Neuron (in vitro differentiated cells): ENCODE data around the gene PRPSAP2.

Source experiments
- H2AFZ ChIP-seq: one replicate; pipeline ENCODE4 v1.6.1; 2013; ENCODE audit warnings: low read depth, mild to moderate bottlenecking, inconsistent platforms, low read length, moderate library complexity
- H3K27me3 ChIP-seq: one replicate; pipeline ENCODE4 v1.6.1; 2013; ENCODE audit warnings: low read length; ENCODE audit not compliant: insufficient read depth
- H3K36me3 ChIP-seq: one replicate; pipeline ENCODE4 v1.6.1; 2013; ENCODE audit warnings: low read length; ENCODE audit not compliant: insufficient read depth
- H3K4me1 ChIP-seq: one replicate; pipeline ENCODE4 v1.6.1; 2013; ENCODE audit warnings: low read length; ENCODE audit not compliant: insufficient read depth
- H3K4me3 ChIP-seq: 2 replicates; pipeline ENCODE4 v1.5.1; 2013; ENCODE audit warnings: mild to moderate bottlenecking, low read length, moderate library complexity
- H3K9me3 ChIP-seq: one replicate; pipeline ENCODE4 v1.6.1; 2013; ENCODE audit warnings: low read length

PRPSAP2 gene

DNA sequence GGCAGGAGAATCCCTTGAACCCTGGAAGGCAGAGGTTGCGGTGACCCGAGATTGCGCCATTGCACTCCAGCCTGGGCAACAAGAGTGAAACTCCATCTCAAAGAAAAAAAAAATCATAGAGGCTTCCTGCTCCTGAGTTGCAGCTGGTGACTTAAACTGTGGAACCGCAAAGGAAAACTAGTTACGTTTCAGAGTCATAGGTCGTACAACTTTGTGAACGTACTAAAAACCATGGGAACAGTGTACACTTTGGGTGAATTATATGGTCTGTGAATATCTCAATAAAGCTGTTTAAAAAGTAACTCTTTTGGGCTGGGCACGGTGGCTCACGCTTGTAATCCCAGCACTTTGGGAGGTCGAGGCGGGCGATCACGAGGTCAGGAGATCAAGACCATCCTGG lies 117.7 kb downstream of the PRPSAP2 start:
- peaks cover 3% of the 10 kb centered on the region for H3K27me3 ChIP-seq
- no peaks in the 10 kb centered on the region for H3K36me3 ChIP-seq
- no peak overlapping the region for H2AFZ ChIP-seq
- H3K4me1 ChIP-seq: no peaks in the 10 kb centered on the region
- H3K9me3 ChIP-seq: no peaks in the 10 kb centered on the region
- no peak overlapping the region for H3K4me3 ChIP-seq

DNA sequence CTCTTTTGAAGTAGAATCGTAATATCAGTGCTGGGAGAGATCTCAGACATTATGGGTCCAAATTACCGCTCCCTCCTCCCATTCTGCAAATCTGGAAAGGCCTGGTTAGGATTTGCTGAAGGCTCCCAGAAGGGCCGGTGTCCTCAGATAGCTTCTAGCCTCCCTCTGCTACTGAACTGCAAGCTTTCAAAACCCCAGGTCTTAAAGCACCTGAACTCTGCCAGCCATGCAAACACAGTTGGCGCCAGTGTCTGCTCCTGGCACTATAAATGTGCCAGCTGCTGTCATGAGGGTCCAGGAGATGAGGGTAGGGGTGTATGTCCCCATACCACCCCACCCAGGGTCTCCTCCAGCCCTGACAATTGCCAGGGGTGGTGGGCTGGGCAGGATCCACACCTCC lies 118.3 kb downstream of the PRPSAP2 start:
- Histone ChIP-seq H3K9me3 (no peaks in the 10 kb centered on the region), H3K36me3 (no peaks in the 10 kb centered on the region), H3K4me3 (no peak overlapping the region), H3K4me1 (no peaks in the 10 kb centered on the region), H2AFZ (no peak overlapping the region), H3K27me3 (peaks cover 3% of the 10 kb centered on the region)

DNA sequence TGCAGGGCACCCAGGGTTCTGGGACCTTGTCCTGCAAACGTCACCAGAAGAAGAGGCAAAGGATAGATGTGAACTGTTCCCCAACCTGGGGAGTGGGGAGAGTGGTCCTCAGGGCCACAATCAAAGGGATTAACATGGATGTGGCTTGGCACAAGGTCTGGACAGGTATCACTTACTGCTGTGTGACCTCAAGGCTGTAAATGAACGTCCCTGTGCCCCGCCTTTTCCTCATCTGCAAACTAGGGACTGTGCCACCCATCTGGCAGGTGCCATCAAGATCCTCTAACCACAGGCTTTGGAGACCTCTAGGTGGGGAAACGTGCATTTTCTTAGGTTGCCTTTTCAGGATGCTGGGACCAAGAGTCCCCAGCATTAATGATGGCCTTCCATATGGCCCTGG lies 119.1 kb downstream of the PRPSAP2 start:
- no peak overlapping the region for H2AFZ ChIP-seq
- peaks cover 3% of the 10 kb centered on the region for H3K27me3 ChIP-seq
- no peaks in the 10 kb centered on the region for H3K4me1 ChIP-seq
- no peaks in the 10 kb centered on the region for H3K36me3 ChIP-seq
- H3K4me3 ChIP-seq: no peak overlapping the region
- no peaks in the 10 kb centered on the region for H3K9me3 ChIP-seq

DNA sequence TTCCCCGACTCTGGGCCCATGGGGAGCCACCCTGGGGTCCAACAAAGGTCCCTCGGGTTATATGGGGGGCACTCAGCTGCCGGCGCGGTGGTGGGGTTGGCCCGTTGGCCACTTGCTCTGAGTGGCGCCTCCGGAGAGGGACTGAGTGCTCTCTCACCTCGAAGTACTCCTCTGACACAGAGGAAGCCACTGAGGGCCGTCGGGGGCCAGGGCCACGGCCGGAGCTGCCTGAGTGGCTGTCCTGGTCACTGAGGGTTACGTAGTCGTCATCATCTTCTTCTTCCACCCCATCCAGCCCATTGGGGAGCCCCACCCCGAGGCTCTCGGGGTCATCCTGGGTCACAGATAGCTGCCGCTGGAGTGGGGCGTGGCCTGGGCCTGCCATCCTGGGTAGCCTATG lies 119.7 kb downstream of the PRPSAP2 start:
- Histone ChIP-seq H2AFZ (no peak overlapping the region), H3K27me3 (peaks cover 3% of the 10 kb centered on the region)

DNA sequence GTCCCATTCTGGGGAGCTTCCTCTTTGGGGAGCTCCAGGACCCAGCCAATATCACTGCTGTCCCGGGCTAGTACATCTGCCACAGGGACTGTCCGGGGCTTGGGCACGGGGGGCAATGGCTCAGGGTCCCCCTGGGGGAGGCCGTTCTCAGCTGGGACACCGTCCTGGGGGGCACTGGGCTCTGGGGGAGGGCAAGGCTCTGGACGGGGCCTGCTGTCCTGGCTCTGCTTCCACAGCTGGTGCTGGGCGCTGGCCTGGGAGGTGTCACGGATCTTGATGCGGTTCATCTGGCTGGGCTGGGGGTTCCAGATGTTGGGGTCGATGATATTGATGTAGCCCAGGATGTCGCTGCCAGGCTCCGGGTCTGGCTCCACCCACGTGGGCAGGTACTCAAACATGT lies 120.1 kb downstream of the PRPSAP2 start:
- no peak overlapping the region for H3K4me3 ChIP-seq

More for the DNA sequence above, 119.7 kb downstream of the PRPSAP2 start:
- Histone ChIP-seq H3K4me3 (no peak overlapping the region), H3K4me1 (no peaks in the 10 kb centered on the region), H3K36me3 (no peaks in the 10 kb centered on the region), H3K9me3 (no peaks in the 10 kb centered on the region)

DNA sequence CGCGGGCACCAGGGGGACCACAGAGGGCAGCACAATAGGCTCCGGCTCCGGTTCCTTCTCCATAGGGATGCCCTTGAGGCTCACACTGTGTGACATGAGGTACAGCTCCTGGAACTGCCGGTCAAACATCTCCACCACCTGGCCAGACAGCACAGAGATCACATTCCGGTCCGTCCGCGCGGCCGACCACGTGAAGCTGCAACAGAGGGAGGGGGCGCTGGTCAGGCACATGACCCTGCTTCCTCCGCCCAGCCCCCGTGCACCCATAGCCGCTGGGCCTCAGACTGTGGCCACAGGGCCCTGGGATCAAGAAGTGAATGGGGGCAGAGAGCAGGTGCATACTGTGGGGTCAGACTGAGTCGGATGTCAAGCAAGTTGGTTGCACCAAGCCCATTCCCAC lies 120.7 kb downstream of the PRPSAP2 start:
- no peak overlapping the region for H2AFZ ChIP-seq
- H3K36me3 ChIP-seq: no peaks in the 10 kb centered on the region
- H3K9me3 ChIP-seq: no peaks in the 10 kb centered on the region
- H3K4me3 ChIP-seq: no peak overlapping the region
- H3K4me1 ChIP-seq: no peaks in the 10 kb centered on the region
- peaks cover 3% of the 10 kb centered on the region for H3K27me3 ChIP-seq

More for the DNA sequence above, 120.1 kb downstream of the PRPSAP2 start:
- Histone ChIP-seq H3K9me3 (no peaks in the 10 kb centered on the region), H3K36me3 (no peaks in the 10 kb centered on the region), H3K4me1 (no peaks in the 10 kb centered on the region), H2AFZ (no peak overlapping the region), H3K27me3 (peaks cover 3% of the 10 kb centered on the region)
